Heart left ventricle (tissue), 16 donors: ENCODE data around the gene RPS6KA4. TPM values are rescaled to one million over a fixed set of nuclear protein-coding genes. Genes with fewer than 3 reads are reported as not detected.
A peak's percentile ranks its signal among the peaks of the same experiment; 100 is the strongest.

Source experiments
- ATAC-seq, 4 donors: fragments of 200-7000 bp; cut with Tn5 transposase; one replicate each; pipeline ENCODE4 v1.9.1; 2020 to 2022; ENCODE audit warnings: moderate library complexity in 4 of 4, mild to moderate bottlenecking in 3 of 4, moderate number of reproducible peaks in 1 of 4
- DNase-seq, 5 donors: peaks; one replicate each; pipeline ENCODE4 v3.0.0-alpha.2; 2020
- H3K27ac ChIP-seq, 12 donors: fragments of 200-600 bp; sonication (generic) in 4 of 12; one replicate each; pipeline versions ENCODE4 v1.5.0 to v1.8.0; 2016 to 2022; ENCODE audit warnings: mild to moderate bottlenecking in 2 of 12
- H3K27me3 ChIP-seq, 9 donors: fragments of 200-600 bp; sonication (generic) in 2 of 9; one replicate each; pipeline versions ENCODE4 v1.5.1 to v1.8.0; 2016 to 2022; ENCODE audit warnings: mild to moderate bottlenecking in 3 of 9
- H3K36me3 ChIP-seq, 9 donors: fragments of 200-600 bp; sonication (generic) in 2 of 9; one replicate each; pipeline versions ENCODE4 v1.5.0 to v1.8.0; 2018 to 2022; ENCODE audit warnings: mild to moderate bottlenecking in 2 of 9
- H3K4me1 ChIP-seq, 12 donors: fragments of 200-600 bp; sonication (generic) in 4 of 12; one replicate each; pipeline versions ENCODE4 v1.5.0 to v1.8.0; 2016 to 2022; ENCODE audit warnings: mild to moderate bottlenecking in 3 of 12
- H3K4me3 ChIP-seq, 12 donors: fragments of 200-600 bp; sonication (generic) in 4 of 12; one replicate each; pipeline versions ENCODE4 v1.5.0 to v1.8.0; 2017 to 2022; ENCODE audit warnings: mild to moderate bottlenecking in 9 of 12, moderate library complexity in 4 of 12
- H3K9me3 ChIP-seq, 12 donors: fragments of 200-600 bp; sonication (generic) in 4 of 12; one replicate each; pipeline versions ENCODE4 v1.5.0 to v1.8.0; 2016 to 2022; ENCODE audit warnings: mild to moderate bottlenecking in 1 of 12
- POLR2A ChIP-seq, 2 donors: fragments of 450-650 bp; IDR thresholded peaks; one replicate each; pipeline ENCODE4 v1.6.1; 2017; ENCODE audit warnings: antibody characterized with exemption in 2 of 2, mild to moderate bottlenecking in 2 of 2, moderate library complexity in 2 of 2
- WGBS, 4 donors: extraction: QIAGEN DNeasy Blood & Tissue Kit in 2 of 4; methylation state at CpG; one replicate each; pipeline versions ENCODE4 v1.1.5 to v1.1.7; 2013 to 2018; 5-methylcytosine and 5-hydroxymethylcytosine counted together
- intact Hi-C, 10 donors: fragments of 100-400 bp; cut with DNase I; formaldehyde crosslinking; loops; one replicate each; pipeline versions ENCODE4 v1.11.1 to v1.14.2; 2022
- polyA plus RNA-seq, 2 donors: library from polyadenylated mRNA; stranded (reverse); fragments of 200-250 nt; gene quantifications; one replicate each; pipeline ENCODE4 v1.2.3, GENCODE V29; 2013
- total RNA-seq, 9 donors: library from RNA; depleted of rRNA in 2 of 9; stranded (reverse); fragments of >200 nt in 2 of 9; fragmentation: NEBNext Ultra II Directional in 3 of 9; extraction: Animal tissue kit (Norgen Biotek cat#: 25700) in 3 of 9; gene quantifications; one replicate each; pipeline versions ENCODE4 v1.1.0 to v1.2.4, GENCODE V29; 2016 to 2023
- TF ChIP-seq, protein P1 (sequence below), 12 donors: fragments of 200-600 bp; sonication (generic) in 4 of 12; IDR thresholded peaks; one replicate each; pipeline versions ENCODE4 v1.5.0 to v1.8.0; 2018 to 2022; ENCODE audit warnings: antibody characterized with exemption in 12 of 12, mild to moderate bottlenecking in 5 of 12
- donor health status: ischemic (EF 13 %, LVEDD 7.1; RV severe dilation, severe dysfunction).
- donor health status: healthy with polysubstance abuse.
- donor health status: DM: no; HTN: yes; CAD: no.
- donor health status: DM: no; HTN: no; CAD: no.
- donor health status: ischemic (EF 25% LVEDD 6.9; RV normal size, moderate dysfunction).
- donor health status: ischemic (EF 25% LVEDD 5.7; RV mildly dilated, moderate dysfunction).
- donor health status: healthy.
- donor health status: DM: yes; HTN: yes; CAD: no.
- donor health status: ischemic (EF 35%, LVEDD 5.7; RV mildly dilated, moderate dysfunction).
- donor health status: nonischemic (EF 11% LVEDD 7.7; RV severe dilation, severe dysfunction).
- donor health status: DM: yes; HTN: yes; CAD: no.
- donor health status: PGD.
- donor health status: ischemic (EF 29% LVEDD 5.4; RV normal size, mild dysfunction).
- donor health status: nonischemic (EF 23%, LVEDD 6.1; RV moderate dilation, normal function).

Gene RPS6KA4
- total and polyA plus RNA-seq, 11 donors = 12.8 to 32.5 (median 18.3) TPM

DNA sequence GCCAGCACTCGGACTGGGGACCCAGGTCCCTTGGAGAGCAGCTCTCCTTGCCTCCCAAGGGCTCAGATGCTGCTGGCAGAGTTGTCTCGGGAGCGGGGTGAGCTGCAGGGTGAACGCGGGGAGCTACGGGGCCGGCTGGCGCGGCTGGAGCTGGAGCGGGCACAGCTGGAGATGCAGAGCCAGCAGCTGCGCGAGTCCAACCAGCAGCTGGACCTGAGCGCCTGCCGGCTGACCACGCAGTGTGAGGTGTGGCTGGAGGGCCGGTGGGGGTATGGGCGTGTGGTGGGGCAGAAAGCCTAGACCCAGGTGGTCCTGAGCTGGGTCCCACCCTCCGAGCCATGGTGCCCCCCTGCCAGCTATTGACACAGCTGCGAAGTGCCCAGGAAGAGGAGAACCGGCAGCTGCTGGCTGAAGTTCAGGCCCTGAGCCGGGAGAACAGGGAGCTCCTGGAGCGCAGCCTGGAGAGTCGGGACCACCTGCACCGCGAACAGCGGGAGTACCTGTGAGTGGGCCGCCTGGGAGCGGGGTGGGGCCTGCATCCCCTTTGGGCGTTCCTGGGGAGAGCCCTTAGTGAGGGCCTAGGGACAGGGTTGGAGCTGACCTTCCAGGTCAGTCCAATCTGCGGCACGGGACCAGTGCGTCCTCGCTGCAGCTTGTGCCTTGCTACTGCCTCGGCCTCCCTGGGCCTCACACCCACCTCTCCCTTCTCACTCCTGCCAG lies 5.8 kb upstream of the RPS6KA4 start:
- no peak for TF ChIP-seq POLR2A (IDR thresholded peaks at IDR 0.05)
- TF ChIP-seq, protein P1, sequence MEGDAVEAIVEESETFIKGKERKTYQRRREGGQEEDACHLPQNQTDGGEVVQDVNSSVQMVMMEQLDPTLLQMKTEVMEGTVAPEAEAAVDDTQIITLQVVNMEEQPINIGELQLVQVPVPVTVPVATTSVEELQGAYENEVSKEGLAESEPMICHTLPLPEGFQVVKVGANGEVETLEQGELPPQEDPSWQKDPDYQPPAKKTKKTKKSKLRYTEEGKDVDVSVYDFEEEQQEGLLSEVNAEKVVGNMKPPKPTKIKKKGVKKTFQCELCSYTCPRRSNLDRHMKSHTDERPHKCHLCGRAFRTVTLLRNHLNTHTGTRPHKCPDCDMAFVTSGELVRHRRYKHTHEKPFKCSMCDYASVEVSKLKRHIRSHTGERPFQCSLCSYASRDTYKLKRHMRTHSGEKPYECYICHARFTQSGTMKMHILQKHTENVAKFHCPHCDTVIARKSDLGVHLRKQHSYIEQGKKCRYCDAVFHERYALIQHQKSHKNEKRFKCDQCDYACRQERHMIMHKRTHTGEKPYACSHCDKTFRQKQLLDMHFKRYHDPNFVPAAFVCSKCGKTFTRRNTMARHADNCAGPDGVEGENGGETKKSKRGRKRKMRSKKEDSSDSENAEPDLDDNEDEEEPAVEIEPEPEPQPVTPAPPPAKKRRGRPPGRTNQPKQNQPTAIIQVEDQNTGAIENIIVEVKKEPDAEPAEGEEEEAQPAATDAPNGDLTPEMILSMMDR (IDR thresholded peaks at IDR 0.05) = no peak
- ATAC-seq = no peak
- Histone ChIP-seq H3K27me3 (no peaks in the 10 kb centered on the region), H3K4me1 (peaks cover under 1 to 31% (median 16%) of the 10 kb centered on the region in 12 donors), H3K27ac (no peak overlapping the region), H3K4me3 (no peak overlapping the region), H3K9me3 (no peaks in the 10 kb centered on the region), H3K36me3 (peaks cover 0 to 5% (median 0%) of the 10 kb centered on the region in 9 donors)
- intact Hi-C loops = loop anchor here in 2 of 10 donors (5.0 to 10.0 kb wide), 2 partner anchors 36 to 302 kb away; partner anchors contain the start of genes PRDX5 (in 1 of the 2) and TRMT112 (in 1 of the 2)
- DNase-seq = no peak
- 90 to 92% (median 90%) methylated on average over 21 to 34 of the region's 34 CpGs for WGBS, 4 donors

DNA sequence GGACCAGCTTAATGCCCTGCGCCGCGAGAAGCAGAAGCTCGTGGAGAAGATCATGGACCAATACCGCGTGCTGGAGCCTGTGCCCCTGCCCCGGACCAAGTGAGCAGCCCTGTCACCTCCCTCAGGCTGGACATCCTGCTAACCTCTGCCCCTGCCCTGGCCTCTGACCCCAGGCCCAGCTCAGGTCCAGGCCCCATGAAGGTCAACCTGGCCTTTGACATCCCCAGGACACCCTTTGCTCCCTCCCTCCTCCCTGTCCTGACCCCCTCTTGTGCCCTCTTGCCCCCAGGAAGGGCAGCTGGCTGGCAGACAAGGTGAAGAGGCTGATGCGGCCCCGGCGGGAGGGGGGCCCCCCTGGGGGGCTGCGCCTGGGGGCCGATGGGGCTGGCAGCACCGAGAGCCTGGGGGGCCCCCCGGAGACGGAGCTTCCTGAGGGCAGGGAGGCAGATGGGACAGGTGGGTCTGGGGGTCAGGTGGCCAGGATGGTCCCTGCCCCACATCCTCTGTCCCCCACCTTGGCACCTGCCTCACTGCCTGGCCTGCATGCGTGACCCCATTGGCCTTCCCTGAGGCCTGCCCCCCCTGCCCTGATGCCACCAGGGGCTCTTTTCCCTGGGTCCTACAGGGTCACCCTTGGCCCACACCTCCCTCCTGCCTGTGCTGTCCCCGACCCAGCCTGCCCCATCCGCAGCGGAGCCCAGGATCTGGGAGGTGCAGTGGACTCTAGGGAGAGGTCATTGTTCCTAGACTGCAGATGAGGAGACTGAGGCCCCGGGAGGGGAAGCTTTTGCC lies 5.1 kb upstream of the RPS6KA4 start:
- intact Hi-C loops = loop anchor here in 2 of 10 donors (2.0 to 10.0 kb wide), 3 partner anchors 35 to 301 kb away; partner anchors contain the start of genes PRDX5 (in 2 of the 2) and TRMT112 (in 1 of the 2)
- H3K36me3 ChIP-seq = peaks cover 0 to 5% (median 0%) of the 10 kb centered on the region in 9 donors
- H3K27me3 ChIP-seq = no peaks in the 10 kb centered on the region
- H3K9me3 ChIP-seq = no peaks in the 10 kb centered on the region
- 82 to 87% (median 83%) methylated on average over 17 to 20 of the region's 20 CpGs for WGBS, 4 donors
- TF ChIP-seq POLR2A (IDR thresholded peaks at IDR 0.05) = no peak
- TF ChIP-seq, protein P1 (IDR thresholded peaks at IDR 0.05) = no peak
- H3K27ac ChIP-seq = no peak overlapping the region
- peaks cover 3 to 31% (median 22%) of the 10 kb centered on the region in 12 donors for H3K4me1 ChIP-seq
- no peak overlapping the region for H3K4me3 ChIP-seq
- DNase-seq (no peak), ATAC-seq (no peak)

DNA sequence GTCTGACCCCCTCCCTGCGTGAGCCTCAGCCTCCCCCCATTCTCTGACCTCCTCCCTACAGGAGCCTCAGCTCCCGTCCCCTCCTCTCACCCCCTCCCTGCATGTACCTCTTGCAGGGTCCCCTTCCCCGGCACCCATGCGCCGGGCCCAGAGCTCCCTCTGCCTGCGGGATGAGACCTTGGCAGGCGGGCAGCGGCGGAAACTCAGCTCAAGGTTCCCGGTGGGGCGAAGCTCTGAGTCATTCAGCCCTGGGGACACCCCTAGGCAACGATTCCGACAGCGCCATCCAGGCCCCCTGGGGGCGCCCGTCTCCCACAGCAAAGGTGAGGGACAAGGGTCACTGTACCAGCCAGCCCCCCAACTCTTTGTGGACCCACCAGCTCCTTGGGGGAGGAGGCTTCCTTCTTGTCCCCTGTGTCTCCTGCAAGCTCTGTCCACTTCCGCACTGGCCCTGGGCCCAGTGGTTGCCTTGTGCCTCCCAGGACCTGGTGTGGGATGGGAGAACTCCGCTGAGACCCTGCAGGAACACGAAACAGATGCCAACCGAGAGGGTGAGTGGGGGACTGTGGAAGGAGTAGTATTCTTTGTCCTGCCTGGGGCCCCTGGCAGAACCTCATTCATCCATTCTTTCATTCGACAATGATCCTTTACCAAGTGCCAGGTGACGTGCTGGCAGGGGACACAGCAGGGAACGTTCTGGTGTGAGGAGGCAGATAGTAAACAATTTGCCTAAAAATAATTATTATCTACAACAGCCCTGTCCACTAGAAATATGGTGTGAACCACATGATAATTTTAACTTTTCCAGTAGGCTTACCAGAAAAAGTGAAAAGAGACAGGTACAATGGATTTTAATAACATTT lies 3.7 kb upstream of the RPS6KA4 start:
- WGBS, 4 donors = 9 to 13% (median 9%) methylated on average over 9 to 23 of the region's 23 CpGs
- Histone ChIP-seq H3K4me1 (peaks cover 3 to 43% (median 30%) of the 10 kb centered on the region in 12 donors), H3K36me3 (peaks cover 0 to 5% (median 0%) of the 10 kb centered on the region in 9 donors), H3K27me3 (no peaks in the 10 kb centered on the region), H3K27ac (peak overlapping the region in 11 of 12 donors; percentile 21 to 79 (median 62)), H3K9me3 (no peaks in the 10 kb centered on the region), H3K4me3 (peak overlapping the region in 9 of 12 donors; percentile 34 to 50 (median 44))
- DNase-seq = peak; percentile 81 to 91 (median 88)
- intact Hi-C loops = loop anchor here in 6 of 10 donors (1.0 to 10.0 kb wide), 5 partner anchors 37 to 299 kb away; partner anchors contain the start of genes PRDX5 (in 6 of the 6) and TRMT112 (in 3 of the 6)
- TF ChIP-seq POLR2A (IDR thresholded peaks at IDR 0.05) = peak in 1 of 2 donors; percentile 32
- TF ChIP-seq, protein P1 (IDR thresholded peaks at IDR 0.05) = peak; percentile 53 to 83 (median 65)
- ATAC-seq = peak; percentile 56 to 82 (median 70)
